ENCODE data around the gene CNPY3. TPM values are rescaled to one million over a fixed set of nuclear protein-coding genes. Genes with fewer than 3 reads are reported as not detected.
A peak's percentile ranks its signal among the peaks of the same experiment; 100 is the strongest.

CNPY3 gene
- total and polyA plus RNA-seq, 2 of the 13 experiments (the other 11 are each of a cell fraction or from before 2014, with no cell fraction given), result 42.3 to 60.2 TPM

GRCh38 chr6:42979523-42980177 lies 50.4 kb downstream of the CNPY3 start (continued):
- TF ChIP-seq, protein P1, sequence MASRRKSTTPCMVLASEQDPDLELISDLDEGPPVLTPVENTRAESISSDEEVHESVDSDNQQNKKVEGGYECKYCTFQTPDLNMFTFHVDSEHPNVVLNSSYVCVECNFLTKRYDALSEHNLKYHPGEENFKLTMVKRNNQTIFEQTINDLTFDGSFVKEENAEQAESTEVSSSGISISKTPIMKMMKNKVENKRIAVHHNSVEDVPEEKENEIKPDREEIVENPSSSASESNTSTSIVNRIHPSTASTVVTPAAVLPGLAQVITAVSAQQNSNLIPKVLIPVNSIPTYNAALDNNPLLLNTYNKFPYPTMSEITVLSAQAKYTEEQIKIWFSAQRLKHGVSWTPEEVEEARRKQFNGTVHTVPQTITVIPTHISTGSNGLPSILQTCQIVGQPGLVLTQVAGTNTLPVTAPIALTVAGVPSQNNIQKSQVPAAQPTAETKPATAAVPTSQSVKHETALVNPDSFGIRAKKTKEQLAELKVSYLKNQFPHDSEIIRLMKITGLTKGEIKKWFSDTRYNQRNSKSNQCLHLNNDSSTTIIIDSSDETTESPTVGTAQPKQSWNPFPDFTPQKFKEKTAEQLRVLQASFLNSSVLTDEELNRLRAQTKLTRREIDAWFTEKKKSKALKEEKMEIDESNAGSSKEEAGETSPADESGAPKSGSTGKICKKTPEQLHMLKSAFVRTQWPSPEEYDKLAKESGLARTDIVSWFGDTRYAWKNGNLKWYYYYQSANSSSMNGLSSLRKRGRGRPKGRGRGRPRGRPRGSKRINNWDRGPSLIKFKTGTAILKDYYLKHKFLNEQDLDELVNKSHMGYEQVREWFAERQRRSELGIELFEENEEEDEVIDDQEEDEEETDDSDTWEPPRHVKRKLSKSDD (CRISPR knock-in tag; IDR thresholded peaks at IDR 0.05; ENCODE audit: low read depth), result no peak
- peak; percentile 2; the same call in 1 of the 2 replicates for TF ChIP-seq ZNF800 (CRISPR knock-in tag; IDR thresholded peaks at IDR 0.05)
- no peak for TF ChIP-seq ZNF687 (CRISPR knock-in tag; IDR thresholded peaks at IDR 0.05)
- TF ChIP-seq ZNF564 (CRISPR knock-in tag; IDR thresholded peaks at IDR 0.05), result no peak
- no peak for TF ChIP-seq ZMYM2 (CRISPR knock-in tag; IDR thresholded peaks at IDR 0.05)
- TF ChIP-seq ZNF350 (CRISPR knock-in tag; IDR thresholded peaks at IDR 0.05; ENCODE audit: borderline replicate concordance, low read depth), result peak; percentile 61; the same call in 1 of the 2 replicates
- TF ChIP-seq STAT5B (CRISPR knock-in tag; IDR thresholded peaks at IDR 0.05), result no peak
- no peak for TF ChIP-seq GATAD1 (CRISPR knock-in tag; IDR thresholded peaks at IDR 0.05)
- no peak for TF ChIP-seq PRDM15 (CRISPR knock-in tag; IDR thresholded peaks at IDR 0.05)
- TF ChIP-seq CEBPB (IDR thresholded peaks at IDR 0.05; ENCODE audit: borderline replicate concordance, low read depth, low read length), result no peak
- TF ChIP-seq ZFYVE20 (CRISPR knock-in tag; IDR thresholded peaks at IDR 0.05; ENCODE audit: borderline replicate concordance, low read depth), result no peak
- TF ChIP-seq SIX1 (CRISPR knock-in tag; IDR thresholded peaks at IDR 0.05; ENCODE audit: borderline replicate concordance), result no peak
- TF ChIP-seq ZNF878 (CRISPR knock-in tag; IDR thresholded peaks at IDR 0.05), result no peak
- no peak for TF ChIP-seq RXRA (CRISPR knock-in tag; IDR thresholded peaks at IDR 0.05)
- TF ChIP-seq, protein P2, sequence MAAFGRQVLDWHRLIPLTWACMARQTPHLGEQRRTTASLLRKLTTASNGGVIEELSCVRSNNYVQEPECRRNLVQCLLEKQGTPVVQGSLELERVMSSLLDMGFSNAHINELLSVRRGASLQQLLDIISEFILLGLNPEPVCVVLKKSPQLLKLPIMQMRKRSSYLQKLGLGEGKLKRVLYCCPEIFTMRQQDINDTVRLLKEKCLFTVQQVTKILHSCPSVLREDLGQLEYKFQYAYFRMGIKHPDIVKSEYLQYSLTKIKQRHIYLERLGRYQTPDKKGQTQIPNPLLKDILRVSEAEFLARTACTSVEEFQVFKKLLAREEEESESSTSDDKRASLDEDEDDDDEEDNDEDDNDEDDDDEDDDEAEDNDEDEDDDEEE (CRISPR knock-in tag; IDR thresholded peaks at IDR 0.05), result 0 out of 2 replicates have a peak, but pooled peaks have one; percentile 4
